PC-9 (cell line): ENCODE data around the gene FAM171A1. TPM values are rescaled to one million over a fixed set of nuclear protein-coding genes. Genes with fewer than 3 reads are reported as not detected.

Experiments
- BruUV-seq: library from RNA; stranded (reverse); fragments of 400-500 nt; replicated peaks from 2 replicates; lab custom pipeline; 2021; lab: Mats Ljungman, UMichigan
- CTCF ChIA-PET: fragments of 300-600 bp; sonication (Branson Sonifier 250); formaldehyde crosslinking; loops from one replicate; lab custom pipeline; 2022; ENCODE audit warnings: antibody characterized with exemption; lab: Charles Lee
- POLR2A ChIA-PET: fragments of 300-600 bp; sonication (Branson Sonifier 250); formaldehyde crosslinking; loops from one replicate; lab custom pipeline; 2022; ENCODE audit warnings: antibody characterized with exemption; ENCODE audit not compliant: unreplicated experiment; lab: Charles Lee
- DNase-seq, 2 experiments: peaks; one replicate each; pipeline versions ENCODE4 v3.0.0 to v3.0.0-alpha.2; 2015 to 2022; ENCODE audit warnings: mixed read lengths in 1 of 2
- H2AFZ ChIP-seq: fragments of 200-600 bp; sonication (generic); 2 replicates; pipeline ENCODE4 v1.8.1; 2017; ENCODE audit warnings: antibody characterized with exemption
- H3F3A ChIP-seq: fragments of 200-600 bp; sonication (generic); 2 replicates; pipeline ENCODE4 v1.8.1; 2017; ENCODE audit warnings: antibody characterized with exemption, mild to moderate bottlenecking, low read depth; ENCODE audit not compliant: insufficient read depth
- H3K27ac ChIP-seq: fragments of 200-600 bp; sonication (generic); 2 replicates; pipeline ENCODE4 v1.6.1; 2016; ENCODE audit warnings: mixed run types
- H3K27me3 ChIP-seq: fragments of 200-600 bp; sonication (generic); 2 replicates; pipeline ENCODE4 v1.6.1; 2016; ENCODE audit warnings: low read depth, mixed run types; ENCODE audit not compliant: insufficient read depth
- H3K36me3 ChIP-seq: fragments of 200-600 bp; sonication (generic); 2 replicates; pipeline ENCODE4 v1.6.1; 2016; ENCODE audit warnings: low read depth, mixed run types
- H3K4me1 ChIP-seq: fragments of 200-600 bp; sonication (generic); replicated peaks from 2 replicates; pipeline ENCODE4 v1.6.1; 2016; ENCODE audit warnings: mixed run types; ENCODE audit not compliant: insufficient read depth
- H3K4me2 ChIP-seq: fragments of 200-600 bp; sonication (generic); 2 replicates; pipeline ENCODE4 v1.6.1; 2017; ENCODE audit warnings: mixed run types
- H3K4me3 ChIP-seq: fragments of 200-600 bp; sonication (generic); 2 replicates; pipeline ENCODE4 v1.6.1; 2016; ENCODE audit warnings: mixed run types
- H3K79me2 ChIP-seq: fragments of 200-600 bp; sonication (generic); 2 replicates; pipeline ENCODE4 v1.6.1; 2017; ENCODE audit warnings: low read depth, mixed run types
- H3K9me2 ChIP-seq: fragments of 200-600 bp; sonication (generic); 2 replicates; pipeline ENCODE4 v1.8.1; 2017; ENCODE audit warnings: mild to moderate bottlenecking; ENCODE audit not compliant: insufficient read depth
- H3K9me3 ChIP-seq: fragments of 200-600 bp; sonication (generic); 2 replicates; pipeline ENCODE4 v1.8.1; 2016; ENCODE audit warnings: low read depth; ENCODE audit not compliant: insufficient read depth
- H4K20me1 ChIP-seq: fragments of 200-600 bp; sonication (generic); 2 replicates; pipeline ENCODE4 v1.8.1; 2017; ENCODE audit not compliant: insufficient read depth
- EZH2 ChIP-seq: fragments of 200-600 bp; sonication (generic); IDR thresholded peaks from 2 replicates; pipeline ENCODE4 v1.8.0; 2017; ENCODE audit warnings: antibody characterized with exemption, low read depth
- intact Hi-C: fragments of 100-400 bp; cut with micrococcal nuclease; formaldehyde crosslinking; loops from one replicate; pipeline ENCODE4 v1.10.0; 2022; ENCODE audit not compliant: unreplicated experiment
- total RNA-seq: library from RNA; stranded (reverse); gene quantifications from 2 replicates; pipeline ENCODE4 v1.2.3, GENCODE V29; 2021
- TF ChIP-seq, protein P1 (sequence below): fragments of 200-600 bp; sonication (generic); conservative IDR thresholded peaks from 2 replicates; pipeline ENCODE4 v1.6.1; 2017; ENCODE audit warnings: mixed run types, antibody characterized with exemption, mild to moderate bottlenecking, moderate library complexity

The FAM171A1 gene
- total RNA-seq, 1 experiment from 2014 or later, result 3.0 TPM

GRCh38 chr10:15324113-15324512 lies 47.0 kb downstream of the FAM171A1 start:
- Histone ChIP-seq H3K4me1 (no peaks in the 10 kb centered on the region), H3K9me2 (no peaks in the 10 kb centered on the region), H3K27ac (no peak overlapping the region), H3K4me3 (no peak overlapping the region), H4K20me1 (no peaks in the 10 kb centered on the region), H3K9me3 (no peaks in the 10 kb centered on the region), H3K79me2 (no peaks in the 10 kb centered on the region), H3K36me3 (no peaks in the 10 kb centered on the region), H3K27me3 (peaks cover 35% of the 10 kb centered on the region), H2AFZ (no peak overlapping the region), H3F3A (no peaks in the 10 kb centered on the region), H3K4me2 (no peak overlapping the region)
- ChIA-PET POLR2A (no interaction called here), CTCF (no interaction called here)
- BruUV-seq, result no TSS peak
- TF ChIP-seq, protein P1, sequence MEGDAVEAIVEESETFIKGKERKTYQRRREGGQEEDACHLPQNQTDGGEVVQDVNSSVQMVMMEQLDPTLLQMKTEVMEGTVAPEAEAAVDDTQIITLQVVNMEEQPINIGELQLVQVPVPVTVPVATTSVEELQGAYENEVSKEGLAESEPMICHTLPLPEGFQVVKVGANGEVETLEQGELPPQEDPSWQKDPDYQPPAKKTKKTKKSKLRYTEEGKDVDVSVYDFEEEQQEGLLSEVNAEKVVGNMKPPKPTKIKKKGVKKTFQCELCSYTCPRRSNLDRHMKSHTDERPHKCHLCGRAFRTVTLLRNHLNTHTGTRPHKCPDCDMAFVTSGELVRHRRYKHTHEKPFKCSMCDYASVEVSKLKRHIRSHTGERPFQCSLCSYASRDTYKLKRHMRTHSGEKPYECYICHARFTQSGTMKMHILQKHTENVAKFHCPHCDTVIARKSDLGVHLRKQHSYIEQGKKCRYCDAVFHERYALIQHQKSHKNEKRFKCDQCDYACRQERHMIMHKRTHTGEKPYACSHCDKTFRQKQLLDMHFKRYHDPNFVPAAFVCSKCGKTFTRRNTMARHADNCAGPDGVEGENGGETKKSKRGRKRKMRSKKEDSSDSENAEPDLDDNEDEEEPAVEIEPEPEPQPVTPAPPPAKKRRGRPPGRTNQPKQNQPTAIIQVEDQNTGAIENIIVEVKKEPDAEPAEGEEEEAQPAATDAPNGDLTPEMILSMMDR, result no peak
- TF ChIP-seq EZH2, result no peak
- DNase-seq, result no peak
- intact Hi-C loops, result no loop called here

- H3K4me3 ChIP-seq, result no peak overlapping the region
- no peaks in the 10 kb centered on the region for H3K9me3 ChIP-seq
- ChIA-PET POLR2A (no interaction called here), CTCF (interaction anchor here (0.5 kb wide), 1 partner anchor 109 kb away, joined by 3 read pairs; no protein-coding TSS in a partner anchor)
- no peak overlapping the region for H2AFZ ChIP-seq
- TF ChIP-seq, protein P1, result no peak
- TF ChIP-seq EZH2, result no peak
- no peaks in the 10 kb centered on the region for H3K79me2 ChIP-seq
- no TSS peak for BruUV-seq
- intact Hi-C loops, result no loop called here
- H3K4me1 ChIP-seq, result no peaks in the 10 kb centered on the region
- no peaks in the 10 kb centered on the region for H3K36me3 ChIP-seq
- peaks cover 40% of the 10 kb centered on the region for H3K27me3 ChIP-seq
- no peak for DNase-seq
- H3K4me2 ChIP-seq, result no peak overlapping the region
- no peak overlapping the region for H3K27ac ChIP-seq
- H3K9me2 ChIP-seq, result no peaks in the 10 kb centered on the region
- no peaks in the 10 kb centered on the region for H3F3A ChIP-seq
- no peaks in the 10 kb centered on the region for H4K20me1 ChIP-seq
Measured at GRCh38 chr10:15322356-15322755, 48.7 kb downstream of the FAM171A1 start.

- Histone ChIP-seq H3K9me2 (no peaks in the 10 kb centered on the region), H3K9me3 (no peaks in the 10 kb centered on the region), H3K27ac (no peak overlapping the region), H3K79me2 (no peaks in the 10 kb centered on the region), H3K27me3 (peaks cover 35% of the 10 kb centered on the region), H4K20me1 (no peaks in the 10 kb centered on the region), H3K4me3 (no peak overlapping the region), H3K4me2 (no peak overlapping the region), H3K4me1 (no peaks in the 10 kb centered on the region), H3F3A (no peaks in the 10 kb centered on the region), H3K36me3 (no peaks in the 10 kb centered on the region), H2AFZ (no peak overlapping the region)
- DNase-seq, result no peak
- POLR2A ChIA-PET, result no interaction called here
- CTCF ChIA-PET, result no interaction called here
- intact Hi-C loops, result no loop called here
- no TSS peak for BruUV-seq
- TF ChIP-seq EZH2, result no peak
- TF ChIP-seq, protein P1, result no peak
Measured at GRCh38 chr10:15321431-15322341, 49.4 kb downstream of the FAM171A1 start.
